A673 (cell line): ENCODE results near the gene SLC39A5. TPM values are rescaled to one million over a fixed set of nuclear protein-coding genes. Genes with fewer than 3 reads are reported as not detected.
A peak's percentile ranks its signal among the peaks of the same experiment; 100 is the strongest.

Source experiments
- BruUV-seq: library from RNA; stranded (reverse); fragments of 400-500 nt; replicated peaks from 2 replicates; lab custom pipeline; 2021; lab: Mats Ljungman, UMichigan
- CTCF ChIA-PET: fragments of 300-600 bp; sonication (Branson Sonifier 250); formaldehyde crosslinking; loops from one replicate; lab custom pipeline; 2022; ENCODE audit warnings: antibody characterized with exemption; lab: Charles Lee
- POLR2A ChIA-PET: fragments of 300-600 bp; sonication (Branson Sonifier 250); formaldehyde crosslinking; loops from one replicate; lab custom pipeline; 2022; ENCODE audit warnings: antibody characterized with exemption; ENCODE audit not compliant: low non-redundant PET; lab: Charles Lee
- DNase-seq: peaks from one replicate; pipeline ENCODE4 v3.0.0-alpha.2; 2015; ENCODE audit warnings: low spot score
- H3K27ac ChIP-seq: fragments of 200-600 bp; sonication (generic); 2 replicates; pipeline ENCODE4 v1.5.1; 2016; ENCODE audit warnings: mixed run types, low read depth, mild to moderate bottlenecking, mixed read lengths, antibody characterized with exemption, low read length; ENCODE audit not compliant: poor library complexity, severe bottlenecking
- H3K27me3 ChIP-seq: fragments of 200-600 bp; sonication (generic); replicated peaks from 2 replicates; pipeline ENCODE4 v1.6.1; 2017; ENCODE audit warnings: mixed run types, low read depth, mild to moderate bottlenecking, mixed read lengths, antibody characterized with exemption, low read length; ENCODE audit not compliant: insufficient read depth, poor library complexity
- H3K36me3 ChIP-seq: fragments of 200-600 bp; sonication (generic); 2 replicates; pipeline ENCODE4 v1.6.1; 2016; ENCODE audit warnings: mixed run types, mild to moderate bottlenecking, mixed read lengths, antibody characterized with exemption, low read length; ENCODE audit not compliant: insufficient read depth, poor library complexity, severe bottlenecking
- H3K4me1 ChIP-seq: fragments of 200-600 bp; sonication (generic); 2 replicates; pipeline ENCODE4 v1.6.1; 2017; ENCODE audit warnings: mixed run types, mild to moderate bottlenecking, mixed read lengths, antibody characterized with exemption, low read length; ENCODE audit not compliant: insufficient read depth, poor library complexity, severe bottlenecking
- H3K4me3 ChIP-seq: fragments of 200-600 bp; sonication (generic); 2 replicates; pipeline ENCODE4 v1.5.1; 2016; ENCODE audit warnings: low read depth, mixed run types, mild to moderate bottlenecking, mixed read lengths, low read length; ENCODE audit not compliant: poor library complexity, severe bottlenecking
- H3K9me3 ChIP-seq: fragments of 200-600 bp; sonication (generic); 2 replicates; pipeline ENCODE4 v1.6.1; 2016; ENCODE audit warnings: mixed run types, low read depth, mild to moderate bottlenecking, mixed read lengths, antibody characterized with exemption, low read length; ENCODE audit not compliant: poor library complexity, severe bottlenecking
- EZH2 ChIP-seq: fragments of 200-600 bp; sonication (generic); IDR thresholded peaks from 2 replicates; pipeline ENCODE4 v1.6.1; 2017; ENCODE audit warnings: borderline replicate concordance, low read depth, mild to moderate bottlenecking, mixed read lengths, antibody characterized with exemption, low read length; ENCODE audit not compliant: poor library complexity, severe bottlenecking
- intact Hi-C: fragments of 100-400 bp; cut with micrococcal nuclease; formaldehyde crosslinking; loops from one replicate; pipeline ENCODE4 v1.10.0; 2022; ENCODE audit not compliant: unreplicated experiment
- total RNA-seq: library from RNA; stranded (reverse); gene quantifications from 2 replicates; pipeline ENCODE4 v1.2.3, GENCODE V29; 2021
- TF ChIP-seq, protein P1 (sequence below): fragments of 300-800, 200-600 bp; sonication (generic); conservative IDR thresholded peaks from 2 replicates; pipeline ENCODE4 v1.5.1; 2017; ENCODE audit warnings: low read depth, mild to moderate bottlenecking, antibody characterized with exemption, low read length, moderate library complexity, mixed read lengths

Gene SLC39A5
- total RNA-seq, 1 experiment from 2014 or later, result not detected

DNA sequence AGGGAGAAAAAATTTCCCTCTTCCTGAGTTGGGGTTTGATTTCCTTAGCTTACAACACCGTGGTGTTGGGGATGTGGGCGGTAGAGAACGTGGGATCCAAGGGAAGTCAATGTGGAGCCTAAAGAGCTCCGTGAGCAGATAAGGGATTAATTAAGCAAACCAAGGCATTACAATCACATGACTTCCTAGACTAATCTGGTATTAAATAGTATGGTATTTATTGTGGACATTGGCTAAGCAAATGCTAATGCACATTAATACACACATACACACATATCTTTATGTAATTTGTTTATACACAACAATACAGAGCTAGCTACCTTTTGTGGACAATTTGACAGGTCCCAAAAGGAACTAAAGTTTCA is 7.3 kb upstream of the SLC39A5 start:
- Histone ChIP-seq H3K4me1 (peaks cover 5% of the 10 kb centered on the region), H3K9me3 (no peaks in the 10 kb centered on the region), H3K36me3 (no peaks in the 10 kb centered on the region), H3K27me3 (no peaks in the 10 kb centered on the region), H3K4me3 (peak overlapping the region; percentile 78), H3K27ac (peak overlapping the region; percentile 90)
- TF ChIP-seq, protein P1, sequence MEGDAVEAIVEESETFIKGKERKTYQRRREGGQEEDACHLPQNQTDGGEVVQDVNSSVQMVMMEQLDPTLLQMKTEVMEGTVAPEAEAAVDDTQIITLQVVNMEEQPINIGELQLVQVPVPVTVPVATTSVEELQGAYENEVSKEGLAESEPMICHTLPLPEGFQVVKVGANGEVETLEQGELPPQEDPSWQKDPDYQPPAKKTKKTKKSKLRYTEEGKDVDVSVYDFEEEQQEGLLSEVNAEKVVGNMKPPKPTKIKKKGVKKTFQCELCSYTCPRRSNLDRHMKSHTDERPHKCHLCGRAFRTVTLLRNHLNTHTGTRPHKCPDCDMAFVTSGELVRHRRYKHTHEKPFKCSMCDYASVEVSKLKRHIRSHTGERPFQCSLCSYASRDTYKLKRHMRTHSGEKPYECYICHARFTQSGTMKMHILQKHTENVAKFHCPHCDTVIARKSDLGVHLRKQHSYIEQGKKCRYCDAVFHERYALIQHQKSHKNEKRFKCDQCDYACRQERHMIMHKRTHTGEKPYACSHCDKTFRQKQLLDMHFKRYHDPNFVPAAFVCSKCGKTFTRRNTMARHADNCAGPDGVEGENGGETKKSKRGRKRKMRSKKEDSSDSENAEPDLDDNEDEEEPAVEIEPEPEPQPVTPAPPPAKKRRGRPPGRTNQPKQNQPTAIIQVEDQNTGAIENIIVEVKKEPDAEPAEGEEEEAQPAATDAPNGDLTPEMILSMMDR, result no peak
- TF ChIP-seq EZH2, result no peak
- ChIA-PET POLR2A (interaction anchor here (0.6 kb wide), 1 partner anchor 26 kb away, joined by 14 read pairs; no protein-coding TSS in a partner anchor), CTCF (interaction anchor here (2.2 to 2.3 kb wide), 2 partner anchors 16 to 33 kb away, joined by 16 to 17 read pairs; partner anchors contain the start of gene SMARCC2)
- intact Hi-C loops, result loop anchor here (2.0 to 5.0 kb wide), 2 partner anchors 35 to 104 kb away; partner anchors contain the start of genes ANKRD52 and ZC3H10
- BruUV-seq, result no TSS peak
- DNase-seq, result peak; percentile 16

GRCh38 chr12:56223571-56224101 is 6.2 kb upstream of the SLC39A5 start:
- POLR2A ChIA-PET, result interaction anchor here (0.7 kb wide), 1 partner anchor 134 kb away, joined by 4 read pairs; no protein-coding TSS in a partner anchor
- H3K4me3 ChIP-seq, result peak overlapping the region; percentile 65

GRCh38 chr12:56224102-56224701 is 5.6 kb upstream of the SLC39A5 start, which contains the start of gene NABP2:
Gene NABP2, plus strand, starts transcription at chr12:56224342. Its CDS starts 515 bp downstream, at chr12:56224857.
- BruUV-seq, result TSS peak; percentile 63
- CTCF ChIA-PET, result no interaction called here
- intact Hi-C loops, result loop anchor here (1.0 to 5.0 kb wide), 2 partner anchors 31 to 33 kb away; partner anchors contain the start of gene ANKRD52
- Histone ChIP-seq H3K36me3 (no peaks in the 10 kb centered on the region), H3K27me3 (no peaks in the 10 kb centered on the region), H3K4me1 (peaks cover 5% of the 10 kb centered on the region), H3K9me3 (no peaks in the 10 kb centered on the region), H3K4me3 (peak within 1 kb of the TSS; percentile 65), H3K27ac (peak within 1 kb of the TSS; percentile 72)
- TF ChIP-seq, protein P1, result peak; percentile 98
- no peak for TF ChIP-seq EZH2
- DNase-seq, result peak; percentile 99
- POLR2A ChIA-PET, result interaction anchor here (0.7 kb wide), 1 partner anchor 134 kb away, joined by 4 read pairs; no protein-coding TSS in a partner anchor

More at GRCh38 chr12:56223571-56224101, 6.2 kb upstream of the SLC39A5 start:
- Histone ChIP-seq H3K9me3 (no peaks in the 10 kb centered on the region), H3K4me1 (peaks cover 5% of the 10 kb centered on the region), H3K27ac (peak overlapping the region; percentile 72), H3K27me3 (no peaks in the 10 kb centered on the region), H3K36me3 (no peaks in the 10 kb centered on the region)
- no TSS peak for BruUV-seq
- CTCF ChIA-PET, result interaction anchor here (0.7 kb wide), 1 partner anchor 251 kb away, joined by 4 read pairs; no protein-coding TSS in a partner anchor
- no peak for DNase-seq
- intact Hi-C loops, result loop anchor here (1.0 to 5.0 kb wide), 3 partner anchors 30 to 105 kb away; partner anchors contain the start of genes ANKRD52 and ZC3H10
- TF ChIP-seq, protein P1, result no peak
- no peak for TF ChIP-seq EZH2
